Esophagus muscularis mucosa (tissue), 4 donors: ENCODE measurements around the gene GPR17.

Experiments used
- EP300 ChIP-seq: sonication (generic); formaldehyde crosslinking; IDR thresholded peaks from one replicate; pipeline ENCODE4 v1.6.1; 2017; ENCODE audit warnings: antibody characterized with exemption
- POLR2AphosphoS5 ChIP-seq, 2 donors: sonication (generic); formaldehyde crosslinking; IDR thresholded peaks; one replicate each; pipeline ENCODE4 v1.6.1; 2017; ENCODE audit warnings: antibody characterized with exemption in 2 of 2
- TF ChIP-seq, protein P1 (sequence below), 3 experiments: fragments of 200-600 bp in 2 of 3; fragments of 450-650 bp in 1 of 3; sonication (generic) in 2 of 3; IDR thresholded peaks; one replicate each; pipeline ENCODE4 v1.5.1; 2017 to 2019; ENCODE audit warnings: antibody characterized with exemption in 3 of 3, mild to moderate bottlenecking in 2 of 3, moderate library complexity in 1 of 3

DNA sequence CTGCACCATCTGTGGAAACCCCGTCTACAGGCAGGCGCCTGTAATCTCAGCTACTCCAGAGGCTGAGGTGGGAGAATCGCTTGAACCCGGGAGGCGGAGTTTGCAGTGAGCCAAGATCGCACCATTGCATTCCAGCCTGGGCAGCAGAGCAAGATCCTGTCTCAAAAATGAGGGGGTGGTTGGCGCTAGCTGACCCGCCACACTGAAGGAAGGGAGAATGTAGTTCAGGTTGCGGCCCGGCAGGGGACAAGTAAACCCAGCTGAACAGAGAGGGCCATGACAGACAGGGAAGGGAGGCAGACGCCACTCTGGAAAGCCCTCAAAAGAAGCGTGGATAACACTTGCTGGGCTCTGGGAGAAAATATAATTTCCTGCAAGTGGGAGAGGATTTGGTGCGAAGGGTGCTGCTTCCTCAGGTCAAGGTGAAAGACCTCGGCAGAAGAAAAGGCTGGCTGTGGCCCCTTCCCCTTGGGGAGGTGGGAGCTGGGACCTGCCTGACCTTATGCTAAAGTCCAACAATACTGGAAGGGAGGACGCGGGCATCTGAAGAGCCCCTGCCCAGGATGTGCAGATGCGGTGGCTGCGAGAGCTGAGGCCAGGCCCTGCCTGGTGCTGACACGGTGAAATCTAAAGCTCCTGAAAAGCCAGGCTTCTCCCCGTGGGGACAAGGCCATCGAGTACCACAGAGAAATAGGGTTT, 51.7 kb downstream of the GPR17 start:
- TF ChIP-seq EP300 (no peak), POLR2AphosphoS5 (IDR thresholded peaks at IDR 0.05) (no peak)
- TF ChIP-seq, protein P1, sequence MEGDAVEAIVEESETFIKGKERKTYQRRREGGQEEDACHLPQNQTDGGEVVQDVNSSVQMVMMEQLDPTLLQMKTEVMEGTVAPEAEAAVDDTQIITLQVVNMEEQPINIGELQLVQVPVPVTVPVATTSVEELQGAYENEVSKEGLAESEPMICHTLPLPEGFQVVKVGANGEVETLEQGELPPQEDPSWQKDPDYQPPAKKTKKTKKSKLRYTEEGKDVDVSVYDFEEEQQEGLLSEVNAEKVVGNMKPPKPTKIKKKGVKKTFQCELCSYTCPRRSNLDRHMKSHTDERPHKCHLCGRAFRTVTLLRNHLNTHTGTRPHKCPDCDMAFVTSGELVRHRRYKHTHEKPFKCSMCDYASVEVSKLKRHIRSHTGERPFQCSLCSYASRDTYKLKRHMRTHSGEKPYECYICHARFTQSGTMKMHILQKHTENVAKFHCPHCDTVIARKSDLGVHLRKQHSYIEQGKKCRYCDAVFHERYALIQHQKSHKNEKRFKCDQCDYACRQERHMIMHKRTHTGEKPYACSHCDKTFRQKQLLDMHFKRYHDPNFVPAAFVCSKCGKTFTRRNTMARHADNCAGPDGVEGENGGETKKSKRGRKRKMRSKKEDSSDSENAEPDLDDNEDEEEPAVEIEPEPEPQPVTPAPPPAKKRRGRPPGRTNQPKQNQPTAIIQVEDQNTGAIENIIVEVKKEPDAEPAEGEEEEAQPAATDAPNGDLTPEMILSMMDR (IDR thresholded peaks at IDR 0.05): no peak
